ENCODE data around the gene MRC1.

- no peak for TF ChIP-seq CTCF (IDR thresholded peaks at IDR 0.05; ENCODE audit: low read depth, low read length)
- no peak for TF ChIP-seq MAX (IDR thresholded peaks at IDR 0.05; ENCODE audit: low read depth, low read length)
Observed at GRCh38 chr10:17951868-17952371, 142.8 kb downstream of the MRC1 start, which contains the start of gene SLC39A12.

All from NB4 (cell line).